GM23338 (cell line): ENCODE results near the gene LST1. TPM values are rescaled to one million over a fixed set of nuclear protein-coding genes. Genes with fewer than 3 reads are reported as not detected.

Experiments used
- ATAC-seq: fragments of 200-7000 bp; cut with Tn5 transposase; 3 replicates; pipeline ENCODE4 v1.9.1; 2020
- DNase-seq: peaks from one replicate; pipeline ENCODE4 v3.0.0-alpha.2; 2015; ENCODE audit warnings: low spot score
- H2AFZ ChIP-seq: fragments of 200-600 bp; sonication (generic); 2 replicates; pipeline ENCODE4 v1.8.0; 2016; ENCODE audit warnings: antibody characterized with exemption, mild to moderate bottlenecking, moderate library complexity
- H3F3A ChIP-seq: fragments of 200-600 bp; sonication (generic); replicated peaks from 2 replicates; pipeline ENCODE4 v1.8.0; 2017; ENCODE audit warnings: antibody characterized with exemption, mixed run types, low read depth
- H3K27ac ChIP-seq: fragments of 200-600 bp; sonication (generic); 2 replicates; pipeline ENCODE4 v1.6.1; 2016; ENCODE audit warnings: low read depth
- H3K27me3 ChIP-seq: fragments of 200-600 bp; sonication (generic); 2 replicates; pipeline ENCODE4 v1.8.0; 2016; ENCODE audit warnings: mild to moderate bottlenecking, mixed run types, moderate library complexity; ENCODE audit not compliant: insufficient read depth
- H3K36me3 ChIP-seq: fragments of 200-600 bp; sonication (generic); 2 replicates; pipeline ENCODE4 v1.8.0; 2016; ENCODE audit warnings: mild to moderate bottlenecking; ENCODE audit not compliant: insufficient read depth
- H3K4me1 ChIP-seq: fragments of 200-600 bp; sonication (generic); 2 replicates; pipeline ENCODE4 v1.8.0; 2016; ENCODE audit warnings: mild to moderate bottlenecking, moderate library complexity; ENCODE audit not compliant: insufficient read depth
- H3K4me2 ChIP-seq: fragments of 200-600 bp; sonication (generic); 2 replicates; pipeline ENCODE4 v1.7.1; 2017; ENCODE audit warnings: mixed run types
- H3K4me3 ChIP-seq: fragments of 200-600 bp; sonication (generic); 2 replicates; pipeline ENCODE4 v1.6.1; 2016; ENCODE audit warnings: mixed run types
- H3K79me2 ChIP-seq: fragments of 200-600 bp; sonication (generic); replicated peaks from 2 replicates; pipeline ENCODE4 v1.8.0; 2017; ENCODE audit warnings: mild to moderate bottlenecking; ENCODE audit not compliant: insufficient read depth
- H3K9me2 ChIP-seq: fragments of 200-600 bp; sonication (generic); 2 replicates; pipeline ENCODE4 v1.8.0; 2017; ENCODE audit not compliant: insufficient read depth
- H4K20me1 ChIP-seq: fragments of 200-600 bp; sonication (generic); replicated peaks from 2 replicates; pipeline ENCODE4 v1.8.0; 2017; ENCODE audit warnings: mild to moderate bottlenecking; ENCODE audit not compliant: insufficient read depth
- H3K27ac Mint-ChIP-seq: 2 replicates; pipeline ENCODE4 v1.8.0; 2020; ENCODE audit warnings: inconsistent platforms, mild to moderate bottlenecking, moderate library complexity, mixed read lengths
- H3K27me3 Mint-ChIP-seq: 3 replicates; pipeline ENCODE4 v1.8.0; 2022; ENCODE audit warnings: low read depth, mild to moderate bottlenecking, moderate library complexity, mixed read lengths, inconsistent platforms; ENCODE audit not compliant: insufficient read depth, poor library complexity
- H3K36me3 Mint-ChIP-seq: 3 replicates; pipeline ENCODE4 v1.8.0; 2021; ENCODE audit warnings: low read depth, mild to moderate bottlenecking, inconsistent platforms, moderate library complexity, mixed read lengths
- H3K4me1 Mint-ChIP-seq: 3 replicates; pipeline ENCODE4 v1.8.0; 2020; ENCODE audit warnings: mild to moderate bottlenecking, inconsistent platforms, mixed read lengths
- H3K4me3 Mint-ChIP-seq: 3 replicates; pipeline ENCODE4 v1.8.0; 2021; ENCODE audit warnings: moderate library complexity, mild to moderate bottlenecking, inconsistent platforms, mixed read lengths
- H3K9me3 Mint-ChIP-seq: 3 replicates; pipeline ENCODE4 v1.8.0; 2020; ENCODE audit warnings: moderate library complexity, mild to moderate bottlenecking, inconsistent platforms, mixed read lengths
- CTCF ChIP-seq, 2 experiments: fragments of 200-600 bp in 1 of 2; sonication (generic) in 1 of 2; conservative IDR thresholded peaks; 2 replicates each; pipeline versions ENCODE4 v1.5.1 to v1.6.1; 2016 to 2017; ENCODE audit warnings: antibody characterized with exemption in 2 of 2, low read depth in 2 of 2, mild to moderate bottlenecking in 2 of 2, moderate library complexity in 1 of 2
- ETS1 ChIP-seq: IDR thresholded peaks from 2 replicates; pipeline ENCODE4 v1.6.1; 2016; ENCODE audit warnings: antibody characterized with exemption
- EZH2 ChIP-seq: fragments of 200-600 bp; sonication (generic); IDR thresholded peaks from one replicate; pipeline ENCODE4 v1.8.0; 2017; ENCODE audit warnings: antibody characterized with exemption, mild to moderate bottlenecking, low read depth; ENCODE audit not compliant: unreplicated experiment
- JUNB ChIP-seq: IDR thresholded peaks from one replicate; pipeline ENCODE4 v1.6.1; 2016; ENCODE audit warnings: antibody characterized with exemption; ENCODE audit not compliant: unreplicated experiment
- POLR2AphosphoS5 ChIP-seq: IDR thresholded peaks from 2 replicates; pipeline ENCODE4 v1.6.1; 2016; ENCODE audit warnings: antibody characterized with exemption, low read depth
- ZNF114 ChIP-seq: fragments of 250-450 bp; sonication (Bioruptor Pico); IDR thresholded peaks from 2 replicates; pipeline ENCODE4 v1.5.0; 2020; ENCODE audit warnings: mild to moderate bottlenecking, moderate library complexity
- polyA plus RNA-seq: library from polyadenylated mRNA; unstranded; fragments of >200 nt; fragmentation: Nextera tagmentation; extraction: Ambion mirVana; gene quantifications from 2 replicates; pipeline ENCODE4 v1.2.1, GENCODE V29; 2016
- total RNA-seq: library from RNA; depleted of rRNA; stranded (reverse); fragments of >200 nt; shearing (Covaris generic); gene quantifications from 2 replicates; pipeline ENCODE4 v1.2.3, GENCODE V29; 2014
- TF ChIP-seq, protein P1 (sequence below): IDR thresholded peaks from one replicate; pipeline ENCODE4 v1.6.1; 2018; ENCODE audit warnings: antibody characterized with exemption; ENCODE audit not compliant: unreplicated experiment

LST1 gene
- total and polyA plus RNA-seq, 2 experiments from 2014 or later = 0.37 TPM; not detected in 1

- Mint-ChIP-seq H3K4me3 (peak within 1 kb of the TSS; percentile 94), H3K27me3 (peaks cover 21% of the 10 kb centered on the region), H3K27ac (peak within 1 kb of the TSS; percentile 100), H3K9me3 (peaks cover 6% of the 10 kb centered on the region), H3K36me3 (peaks cover 56% of the 10 kb centered on the region), H3K4me1 (peaks cover 19% of the 10 kb centered on the region)
- Histone ChIP-seq H3K4me3 (peak within 1 kb of the TSS; percentile 100), H3K27me3 (no peaks in the 10 kb centered on the region), H3K79me2 (peaks cover 44% of the 10 kb centered on the region), H2AFZ (no peak within 1 kb of the TSS), H3K36me3 (peaks cover 33% of the 10 kb centered on the region), H3K9me2 (no peaks in the 10 kb centered on the region), H4K20me1 (peaks cover 30% of the 10 kb centered on the region), H3F3A (peaks cover 26% of the 10 kb centered on the region), H3K4me2 (peak within 1 kb of the TSS; percentile 99), H3K27ac (peak within 1 kb of the TSS; percentile 100), H3K4me1 (peaks cover 25% of the 10 kb centered on the region)
- TF ChIP-seq, protein P1, sequence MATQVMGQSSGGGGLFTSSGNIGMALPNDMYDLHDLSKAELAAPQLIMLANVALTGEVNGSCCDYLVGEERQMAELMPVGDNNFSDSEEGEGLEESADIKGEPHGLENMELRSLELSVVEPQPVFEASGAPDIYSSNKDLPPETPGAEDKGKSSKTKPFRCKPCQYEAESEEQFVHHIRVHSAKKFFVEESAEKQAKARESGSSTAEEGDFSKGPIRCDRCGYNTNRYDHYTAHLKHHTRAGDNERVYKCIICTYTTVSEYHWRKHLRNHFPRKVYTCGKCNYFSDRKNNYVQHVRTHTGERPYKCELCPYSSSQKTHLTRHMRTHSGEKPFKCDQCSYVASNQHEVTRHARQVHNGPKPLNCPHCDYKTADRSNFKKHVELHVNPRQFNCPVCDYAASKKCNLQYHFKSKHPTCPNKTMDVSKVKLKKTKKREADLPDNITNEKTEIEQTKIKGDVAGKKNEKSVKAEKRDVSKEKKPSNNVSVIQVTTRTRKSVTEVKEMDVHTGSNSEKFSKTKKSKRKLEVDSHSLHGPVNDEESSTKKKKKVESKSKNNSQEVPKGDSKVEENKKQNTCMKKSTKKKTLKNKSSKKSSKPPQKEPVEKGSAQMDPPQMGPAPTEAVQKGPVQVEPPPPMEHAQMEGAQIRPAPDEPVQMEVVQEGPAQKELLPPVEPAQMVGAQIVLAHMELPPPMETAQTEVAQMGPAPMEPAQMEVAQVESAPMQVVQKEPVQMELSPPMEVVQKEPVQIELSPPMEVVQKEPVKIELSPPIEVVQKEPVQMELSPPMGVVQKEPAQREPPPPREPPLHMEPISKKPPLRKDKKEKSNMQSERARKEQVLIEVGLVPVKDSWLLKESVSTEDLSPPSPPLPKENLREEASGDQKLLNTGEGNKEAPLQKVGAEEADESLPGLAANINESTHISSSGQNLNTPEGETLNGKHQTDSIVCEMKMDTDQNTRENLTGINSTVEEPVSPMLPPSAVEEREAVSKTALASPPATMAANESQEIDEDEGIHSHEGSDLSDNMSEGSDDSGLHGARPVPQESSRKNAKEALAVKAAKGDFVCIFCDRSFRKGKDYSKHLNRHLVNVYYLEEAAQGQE = no peak
- peak; percentile 67 for TF ChIP-seq POLR2AphosphoS5
- DNase-seq (peak; percentile 91), ATAC-seq (peak; percentile 77)
These were observed 34.7 kb downstream of the LST1 start, which contains the start of gene PRRC2A for GRCh38 chr6:31620586-31621319. TSS of gene PRRC2A (plus strand) at chr6:31620715. CDS start at chr6:31622790, 2,075 bp downstream.

- H3K27ac ChIP-seq = peak overlapping the region; percentile 100
These were observed 35.4 kb downstream of the LST1 start for GRCh38 chr6:31621320-31621939.

More at GRCh38 chr6:31621320-31621939, 35.4 kb downstream of the LST1 start:
- no peaks in the 10 kb centered on the region for H3K9me2 ChIP-seq
- H3K4me3 ChIP-seq = peak overlapping the region; percentile 100
- peaks cover 35% of the 10 kb centered on the region for H4K20me1 ChIP-seq
- peaks cover 19% of the 10 kb centered on the region for H3K4me1 ChIP-seq
- H3K4me2 ChIP-seq = peak overlapping the region; percentile 99
- TF ChIP-seq POLR2AphosphoS5 (no peak), CTCF (conservative IDR thresholded peaks at IDR 0.05; ENCODE audit: low read depth in 2 of 2) (no peak), EZH2 (no peak), ETS1 (no peak), ZNF114 (CRISPR knock-in tag) (no peak), JUNB (no peak)
- TF ChIP-seq, protein P1 = no peak
- H3K27me3 Mint-ChIP-seq = peaks cover 24% of the 10 kb centered on the region
- peak overlapping the region; percentile 99 for H3K27ac Mint-ChIP-seq
- peak overlapping the region; percentile 94 for H3K4me3 Mint-ChIP-seq
- ATAC-seq = no peak
- no peaks in the 10 kb centered on the region for H3K27me3 ChIP-seq
- H3F3A ChIP-seq = peaks cover 32% of the 10 kb centered on the region
- peaks cover 12% of the 10 kb centered on the region for H3K4me1 Mint-ChIP-seq
- H2AFZ ChIP-seq = no peak overlapping the region
- no peak for DNase-seq
- peaks cover 51% of the 10 kb centered on the region for H3K79me2 ChIP-seq
- H3K36me3 ChIP-seq = peaks cover 39% of the 10 kb centered on the region
- peaks cover 63% of the 10 kb centered on the region for H3K36me3 Mint-ChIP-seq
- H3K9me3 Mint-ChIP-seq = peaks cover 6% of the 10 kb centered on the region
